Measurements from ENCODE around the gene ACTN1.

The ACTN1 gene

GRCh38 chr14:68879321-68879781 lies 99.8 kb downstream of the ACTN1 start:
- TF ChIP-seq POLR2A (IDR thresholded peaks at IDR 0.05; ENCODE audit: low read depth, low read length), result no peak
- no peak for DNase-seq (ENCODE audit: insufficient read length, low spot score)
- no peak for FAIRE-seq

DNA sequence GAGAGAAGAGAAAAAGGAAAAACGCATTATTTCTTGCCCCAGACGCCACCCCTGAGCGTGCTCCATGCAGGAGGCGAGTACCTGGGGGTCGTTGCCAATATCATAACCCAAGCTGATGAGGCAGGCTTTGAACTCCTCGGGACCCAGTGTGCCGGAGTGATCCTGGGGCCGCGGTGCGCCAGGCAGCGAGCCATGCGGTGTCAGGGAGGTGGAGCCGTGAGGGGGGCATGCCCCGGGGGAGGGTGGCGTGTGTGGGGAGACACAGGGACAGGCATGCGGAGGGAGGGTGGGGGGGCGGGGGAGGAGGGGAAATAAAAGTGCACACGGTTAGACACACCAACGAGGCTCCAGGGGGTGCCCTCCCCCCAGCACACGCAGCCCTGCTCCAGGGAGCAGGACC lies 100.2 kb downstream of the ACTN1 start:
- no peak for DNase-seq (ENCODE audit: insufficient read length, low spot score)
- TF ChIP-seq POLR2A (IDR thresholded peaks at IDR 0.05; ENCODE audit: low read depth, low read length), result no peak
- FAIRE-seq, result no peak

DNA sequence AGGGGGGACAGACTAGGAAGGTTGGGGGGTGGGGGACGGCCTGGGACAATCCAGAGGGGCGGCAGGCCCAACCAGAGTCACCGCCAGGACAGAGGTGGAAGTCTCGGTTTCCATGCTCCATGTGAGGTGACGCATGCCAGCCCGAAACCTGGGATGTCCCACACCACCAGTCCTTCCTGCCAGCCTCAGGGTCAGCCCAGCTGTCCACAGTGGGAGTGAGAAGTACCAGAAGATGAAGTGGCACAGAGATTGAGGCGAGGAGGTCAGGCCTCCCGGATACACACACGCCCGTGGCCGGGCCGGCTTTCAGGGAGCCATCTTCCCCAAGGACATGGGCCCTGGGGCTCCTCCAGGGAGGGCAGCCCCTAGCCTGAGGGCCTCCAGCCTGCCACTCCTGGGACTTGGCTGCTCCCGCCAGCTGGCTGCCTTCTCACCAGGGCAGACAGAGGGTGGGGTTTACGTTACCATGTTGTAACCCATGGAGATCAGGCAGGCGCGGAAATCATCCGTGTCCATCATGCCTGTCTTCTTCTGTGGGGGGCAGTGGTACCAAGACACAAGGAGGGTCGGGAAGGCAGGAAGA lies 101.0 kb downstream of the ACTN1 start:
- TF ChIP-seq POLR2A (IDR thresholded peaks at IDR 0.05; ENCODE audit: low read depth, low read length), result no peak
- no peak for DNase-seq (ENCODE audit: insufficient read length, low spot score)
- FAIRE-seq, result no peak

DNA sequence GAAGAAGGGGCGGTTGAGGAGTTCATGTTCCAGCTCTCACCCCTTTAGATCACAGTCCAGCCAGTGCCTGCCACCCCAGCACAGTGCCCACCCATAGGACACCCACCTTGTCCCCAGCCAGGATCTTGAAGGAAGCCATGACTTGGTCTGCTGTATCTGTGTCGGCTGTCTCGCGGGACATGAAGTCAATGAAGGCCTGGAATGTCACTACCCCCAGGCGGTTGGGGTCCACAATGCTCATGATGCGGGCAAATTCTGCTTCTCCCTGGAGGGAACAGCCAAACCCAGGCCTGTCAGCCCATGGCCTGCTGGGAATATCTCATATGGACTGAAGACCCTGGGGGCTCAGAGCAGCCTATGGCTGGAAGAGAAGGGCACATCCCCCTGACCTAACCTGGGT lies 102.1 kb downstream of the ACTN1 start:
- TF ChIP-seq POLR2A (IDR thresholded peaks at IDR 0.05; ENCODE audit: low read depth, low read length), result no peak
- no peak for FAIRE-seq
- DNase-seq (ENCODE audit: insufficient read length, low spot score), result no peak

DNA sequence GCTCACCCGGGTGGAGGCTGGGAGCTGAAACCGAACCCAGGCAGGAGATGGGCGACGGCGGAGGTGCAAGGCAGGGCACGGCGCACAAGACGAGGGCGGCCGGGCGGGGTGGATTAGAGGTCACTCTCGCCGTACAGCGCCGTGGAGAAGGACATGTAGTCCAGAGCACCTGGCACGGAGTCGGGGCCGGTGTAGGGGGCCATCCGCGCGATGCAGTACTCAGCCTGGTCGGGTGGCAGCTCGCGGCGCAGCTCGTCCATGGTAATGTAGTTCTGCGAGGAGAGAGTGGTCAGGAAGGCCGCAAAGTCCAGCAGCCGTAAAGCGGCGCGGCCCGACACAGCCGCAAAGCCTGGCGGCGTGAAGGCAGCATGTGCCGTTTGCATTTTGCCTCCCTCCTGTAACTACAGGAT lies 104.4 kb downstream of the ACTN1 start:
- FAIRE-seq (no peak), DNase-seq (ENCODE audit: insufficient read length, low spot score) (no peak)
- no peak for TF ChIP-seq POLR2A (IDR thresholded peaks at IDR 0.05; ENCODE audit: low read depth, low read length)

- TF ChIP-seq POLR2A (IDR thresholded peaks at IDR 0.05; ENCODE audit: low read depth, low read length), result no peak
- FAIRE-seq, result no peak
- DNase-seq (ENCODE audit: insufficient read length, low spot score), result no peak
Observed at GRCh38 chr14:68873376-68873775, 105.7 kb downstream of the ACTN1 start.

GRCh38 chr14:68871392-68871791 lies 107.7 kb downstream of the ACTN1 start:
- no peak for TF ChIP-seq POLR2A (IDR thresholded peaks at IDR 0.05; ENCODE audit: low read depth, low read length)
- no peak for DNase-seq (ENCODE audit: insufficient read length, low spot score)
- no peak for FAIRE-seq

DNA sequence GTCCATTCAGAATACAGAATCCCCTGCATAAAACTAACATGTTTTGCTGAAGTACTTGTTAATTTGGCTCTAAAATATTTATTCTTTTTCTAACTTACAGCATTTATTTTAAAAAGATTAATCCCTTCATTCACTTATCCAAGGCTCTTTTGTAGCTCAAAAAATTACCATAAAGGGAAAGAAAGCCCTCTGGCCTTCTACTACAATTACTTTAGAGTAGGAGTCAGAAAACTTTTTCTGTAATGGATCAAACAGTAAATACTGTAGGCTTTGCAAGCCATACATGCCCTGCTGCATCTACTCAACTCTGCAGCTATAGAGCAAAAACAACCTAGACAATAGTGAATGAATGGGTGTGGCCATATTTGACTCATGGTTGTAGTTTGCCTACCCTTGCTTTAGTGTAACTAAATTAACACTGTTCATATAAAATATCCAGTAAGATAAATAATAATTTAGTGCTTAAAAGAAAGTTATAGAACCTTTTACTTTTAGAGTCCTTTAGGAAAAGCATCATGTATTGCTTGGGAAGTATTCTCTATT lies 112.0 kb downstream of the ACTN1 start:
- no peak for TF ChIP-seq POLR2A (IDR thresholded peaks at IDR 0.05; ENCODE audit: low read depth, low read length)
- no peak for FAIRE-seq
- no peak for DNase-seq (ENCODE audit: insufficient read length, low spot score)

GRCh38 chr14:68865542-68865941 lies 113.6 kb downstream of the ACTN1 start:
- no peak for DNase-seq (ENCODE audit: insufficient read length, low spot score)
- TF ChIP-seq POLR2A (IDR thresholded peaks at IDR 0.05; ENCODE audit: low read depth, low read length), result no peak
- FAIRE-seq, result no peak

- DNase-seq (ENCODE audit: insufficient read length, low spot score), result no peak
- FAIRE-seq, result no peak
- TF ChIP-seq POLR2A (IDR thresholded peaks at IDR 0.05; ENCODE audit: low read depth, low read length), result no peak
Observed at GRCh38 chr14:68864361-68864750, 114.7 kb downstream of the ACTN1 start.

DNA sequence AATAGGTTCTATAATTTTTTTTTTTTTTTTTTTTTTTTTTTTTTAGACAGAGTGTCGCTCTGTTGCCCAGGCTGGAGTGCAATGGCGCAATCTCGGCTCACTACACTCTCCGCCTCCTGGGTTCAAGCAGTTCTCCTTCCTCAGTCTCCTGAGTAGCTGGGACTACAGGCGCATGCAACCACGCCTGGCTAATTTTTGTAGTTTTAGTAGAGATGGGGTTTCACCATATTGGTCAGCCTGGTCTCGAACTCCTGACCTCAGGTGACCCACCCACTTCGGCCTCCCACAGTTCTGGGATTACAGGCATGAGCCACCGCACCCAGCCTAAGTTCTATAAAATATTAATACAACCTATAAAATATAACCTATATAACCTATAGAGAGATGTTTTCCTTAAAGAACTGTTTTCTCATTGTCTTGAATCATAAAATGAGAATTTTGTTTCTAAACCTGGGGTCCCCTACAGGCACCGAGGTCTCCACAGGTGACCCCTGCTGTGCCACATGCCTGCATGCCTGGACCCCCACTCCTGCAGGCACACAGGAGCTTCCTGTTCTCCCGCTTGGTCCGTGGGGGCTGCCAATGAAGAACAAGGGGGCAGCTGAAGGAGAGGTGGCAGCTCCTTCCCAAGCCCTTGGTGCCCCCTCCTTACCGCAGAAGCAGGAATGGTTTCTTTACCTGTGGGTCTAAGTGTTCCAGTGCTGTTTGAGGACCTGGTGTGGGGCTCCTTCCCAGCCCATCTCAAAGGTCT lies 115.3 kb downstream of the ACTN1 start:
- DNase-seq (ENCODE audit: insufficient read length, low spot score), result no peak
- TF ChIP-seq POLR2A (IDR thresholded peaks at IDR 0.05; ENCODE audit: low read depth, low read length), result no peak
- FAIRE-seq, result no peak

- DNase-seq (ENCODE audit: insufficient read length, low spot score) (peak; percentile 59), FAIRE-seq (peak; percentile 74)
- TF ChIP-seq POLR2A (IDR thresholded peaks at IDR 0.05; ENCODE audit: low read depth, low read length), result no peak
Observed at GRCh38 chr14:68862954-68863594, 116.0 kb downstream of the ACTN1 start.

DNA sequence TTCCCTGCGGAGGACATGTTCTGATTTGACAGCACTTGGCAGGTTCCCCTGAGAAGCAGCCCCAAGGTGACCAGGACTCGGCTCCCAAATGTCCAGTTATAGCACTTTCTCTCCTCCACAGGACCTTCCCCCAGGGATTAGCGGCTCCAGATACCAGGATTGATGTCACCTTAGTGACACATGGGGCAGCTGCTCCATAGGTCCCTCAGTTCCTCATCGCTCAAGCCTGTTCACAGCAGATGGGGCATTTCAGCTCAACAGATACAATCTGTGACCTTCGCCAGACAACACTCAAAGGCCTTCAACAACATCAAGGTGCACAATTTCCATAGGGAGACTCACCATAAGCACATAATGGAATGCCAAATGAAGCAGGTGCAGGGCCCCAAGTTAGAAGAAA lies 118.3 kb downstream of the ACTN1 start:
- FAIRE-seq, result no peak
- TF ChIP-seq POLR2A (IDR thresholded peaks at IDR 0.05; ENCODE audit: low read depth, low read length), result no peak
- DNase-seq (ENCODE audit: insufficient read length, low spot score), result no peak

DNA sequence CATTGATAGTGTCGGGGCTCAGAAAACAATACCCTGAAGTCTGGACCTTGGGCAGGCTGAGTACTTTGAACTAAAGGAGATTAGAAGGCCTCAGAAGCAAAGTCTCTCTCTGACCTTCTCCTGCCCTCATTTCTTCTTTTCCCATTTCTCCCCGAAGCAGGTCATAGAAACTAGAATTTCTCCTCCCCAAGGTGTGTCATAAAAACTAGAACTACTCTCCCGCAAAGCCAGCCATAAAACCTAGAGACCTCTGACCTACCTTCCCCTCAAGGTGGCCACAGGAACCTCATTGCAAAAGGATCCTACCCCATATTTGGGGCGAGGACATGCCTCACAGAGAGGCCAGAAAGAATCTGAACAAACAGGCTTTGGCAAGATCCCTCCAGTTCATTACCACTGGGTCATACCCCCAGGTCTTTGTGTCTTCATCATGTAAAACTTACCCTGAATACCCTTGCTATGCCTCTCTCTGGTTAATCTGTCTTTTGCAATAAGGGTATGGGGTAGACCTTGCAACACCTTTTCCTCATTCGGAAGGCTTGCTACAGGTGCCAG lies 121.5 kb downstream of the ACTN1 start:
- no peak for DNase-seq (ENCODE audit: insufficient read length, low spot score)
- FAIRE-seq, result no peak
- TF ChIP-seq POLR2A (IDR thresholded peaks at IDR 0.05; ENCODE audit: low read depth, low read length), result no peak
